Measurements from ENCODE around the gene L3MBTL4. TPM values are rescaled to one million over a fixed set of nuclear protein-coding genes. Genes with fewer than 3 reads are reported as not detected.

Gene L3MBTL4
- total RNA-seq, 2 experiments from 2014 or later, result 0.20 TPM; not detected in 1

DNA sequence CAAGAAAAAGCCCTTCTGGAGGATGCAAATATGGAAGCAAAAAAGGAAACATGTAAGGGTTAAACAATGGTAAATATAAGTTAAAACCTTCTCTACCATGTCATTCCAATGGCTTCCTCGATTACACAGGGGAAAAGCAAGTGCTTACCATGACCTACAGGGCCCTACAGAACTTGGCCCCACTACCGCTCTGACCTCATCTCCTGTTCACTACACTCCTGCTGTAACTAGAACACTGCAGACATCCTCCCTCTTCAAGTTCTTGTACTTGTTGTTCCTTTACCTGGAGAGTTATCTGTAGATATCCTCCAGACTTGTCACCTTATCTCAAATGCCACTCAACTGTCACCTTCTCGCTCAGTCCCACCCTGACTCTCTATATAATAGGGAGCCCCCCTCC, 194.6 kb downstream of the L3MBTL4 start:
- no peak for DNase-seq
- CTCF ChIA-PET, result no interaction called here
- no peaks in the 10 kb centered on the region for H3K4me1 Mint-ChIP-seq
- peaks cover 10% of the 10 kb centered on the region for H3K9me3 Mint-ChIP-seq
- POLR2A ChIA-PET, result no interaction called here
- no peak overlapping the region for H3K4me3 Mint-ChIP-seq
- no peak overlapping the region for H3K27ac Mint-ChIP-seq
- H3K27me3 Mint-ChIP-seq, result no peaks in the 10 kb centered on the region
- no peaks in the 10 kb centered on the region for H3K36me3 Mint-ChIP-seq (ENCODE audit: low read depth)

DNA sequence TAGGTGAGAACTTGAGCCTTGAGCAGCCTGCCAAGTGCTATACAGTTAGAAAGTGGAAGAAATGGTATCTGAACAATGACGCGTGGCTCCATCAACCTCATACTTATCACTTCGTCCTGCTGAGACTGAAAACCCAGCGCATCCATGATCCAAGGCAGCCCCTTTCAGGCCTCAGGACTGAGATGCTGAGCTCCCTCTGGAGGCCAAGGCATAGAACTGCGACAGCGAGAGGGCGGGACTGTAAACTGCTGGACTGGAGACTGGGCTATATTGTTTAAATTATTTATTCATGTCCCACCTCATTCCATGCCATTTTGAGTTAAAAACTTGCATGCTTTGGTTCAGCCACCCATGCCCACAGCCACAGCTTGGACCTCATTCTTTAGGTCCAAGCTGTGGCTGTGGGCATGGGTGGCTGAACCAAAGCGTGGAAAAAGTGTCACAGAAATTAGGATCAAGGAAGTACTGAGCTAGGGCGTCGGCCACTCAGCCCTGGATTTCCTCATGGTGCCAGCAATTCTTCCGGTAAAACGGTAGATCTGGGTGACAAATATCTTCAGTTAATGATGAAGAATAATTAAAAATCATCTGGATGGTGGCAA, 195.5 kb downstream of the L3MBTL4 start:
- no peak for DNase-seq
- Mint-ChIP-seq H3K4me3 (no peak overlapping the region), H3K27me3 (no peaks in the 10 kb centered on the region), H3K27ac (no peak overlapping the region), H3K36me3 (ENCODE audit: low read depth) (no peaks in the 10 kb centered on the region), H3K9me3 (peaks cover 7% of the 10 kb centered on the region), H3K4me1 (no peaks in the 10 kb centered on the region)
- ChIA-PET CTCF (no interaction called here), POLR2A (no interaction called here)

DNA sequence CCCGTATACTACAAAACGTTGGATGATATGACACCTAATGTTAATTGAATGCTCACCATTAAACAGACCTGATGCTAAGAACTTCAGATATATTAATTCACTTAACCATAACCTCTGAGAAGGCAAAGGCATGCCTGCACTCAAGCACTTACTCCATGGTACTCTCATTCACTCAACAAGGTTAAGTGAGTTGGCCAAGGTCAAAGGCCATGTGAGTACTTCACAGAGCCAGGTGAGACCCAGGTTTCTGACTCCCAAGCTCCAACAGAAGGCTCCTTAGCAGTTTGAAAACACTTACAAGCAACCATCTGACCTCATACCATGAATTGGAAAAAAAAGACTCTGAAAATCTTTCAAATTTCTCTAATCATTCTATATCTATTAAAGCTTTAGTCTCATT, 198.8 kb downstream of the L3MBTL4 start:
- no peak for DNase-seq

DNA sequence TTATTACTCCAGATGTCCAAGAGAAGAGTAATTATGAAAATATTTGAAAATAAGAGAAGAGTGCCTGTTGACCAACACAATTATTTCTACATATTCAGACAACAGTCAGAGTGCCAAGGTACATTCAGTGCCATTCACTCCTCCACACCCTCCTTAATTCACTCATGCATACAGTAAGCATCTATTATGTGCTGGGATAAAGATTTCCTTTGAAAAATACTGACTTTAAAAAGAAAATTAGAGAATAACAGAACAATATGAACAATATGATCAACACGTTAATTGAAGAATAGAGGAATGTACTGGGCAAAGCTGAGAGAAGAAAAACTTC, 203.6 kb downstream of the L3MBTL4 start:
- Mint-ChIP-seq H3K27ac (no peak overlapping the region), H3K27me3 (no peaks in the 10 kb centered on the region), H3K4me3 (no peak overlapping the region), H3K4me1 (no peaks in the 10 kb centered on the region), H3K36me3 (ENCODE audit: low read depth) (no peaks in the 10 kb centered on the region), H3K9me3 (peaks cover 8% of the 10 kb centered on the region)
- CTCF ChIA-PET, result no interaction called here
- POLR2A ChIA-PET, result no interaction called here
- DNase-seq, result no peak

More for the DNA sequence above, 198.8 kb downstream of the L3MBTL4 start:
- POLR2A ChIA-PET, result no interaction called here
- H3K27ac Mint-ChIP-seq, result no peak overlapping the region
- H3K27me3 Mint-ChIP-seq, result no peaks in the 10 kb centered on the region
- H3K4me3 Mint-ChIP-seq, result no peak overlapping the region
- H3K4me1 Mint-ChIP-seq, result no peaks in the 10 kb centered on the region
- H3K9me3 Mint-ChIP-seq, result peaks cover 4% of the 10 kb centered on the region
- CTCF ChIA-PET, result no interaction called here
- no peaks in the 10 kb centered on the region for H3K36me3 Mint-ChIP-seq (ENCODE audit: low read depth)

DNA sequence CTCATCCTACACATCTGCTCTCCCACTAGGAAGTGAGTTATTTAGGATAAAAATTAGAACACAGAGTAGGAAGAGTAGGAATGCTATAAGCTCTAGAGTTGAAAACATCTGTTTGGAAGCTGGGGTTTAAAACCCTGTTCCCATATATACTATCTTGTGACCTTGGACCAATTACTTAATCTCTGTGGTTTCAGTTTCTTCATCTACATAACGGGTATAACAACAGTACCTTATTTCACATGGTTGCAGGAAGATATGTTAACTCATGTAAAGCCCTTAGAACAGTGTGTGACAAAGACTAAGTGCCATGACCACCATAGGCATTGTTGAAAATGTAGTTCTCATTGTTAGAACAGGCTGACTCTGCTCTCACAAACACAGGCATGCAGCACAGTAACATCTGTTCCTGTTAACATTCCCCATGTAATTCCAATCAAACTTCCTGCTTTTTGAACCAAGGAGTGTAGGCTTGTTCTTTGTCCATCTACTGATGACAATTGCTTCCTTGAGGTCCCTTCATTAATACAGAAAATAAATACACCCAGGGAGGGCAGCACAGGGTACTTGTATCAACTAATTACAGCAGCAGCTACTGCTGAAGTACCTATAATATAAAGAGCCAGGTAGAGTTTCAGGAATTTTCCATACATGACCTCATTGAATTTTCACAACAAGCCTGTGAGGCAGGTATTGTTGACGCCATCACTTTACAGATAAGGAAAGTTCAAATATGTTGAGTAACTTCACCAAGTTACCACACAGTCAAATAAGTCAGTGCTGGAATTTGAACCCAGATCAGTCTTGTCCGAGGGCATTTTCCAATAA, 204.2 kb downstream of the L3MBTL4 start:
- H3K4me3 Mint-ChIP-seq, result no peak overlapping the region
- DNase-seq, result no peak
- ChIA-PET POLR2A (no interaction called here), CTCF (no interaction called here)
- H3K36me3 Mint-ChIP-seq (ENCODE audit: low read depth), result no peaks in the 10 kb centered on the region
- no peaks in the 10 kb centered on the region for H3K4me1 Mint-ChIP-seq
- no peak overlapping the region for H3K27ac Mint-ChIP-seq
- peaks cover 9% of the 10 kb centered on the region for H3K9me3 Mint-ChIP-seq
- H3K27me3 Mint-ChIP-seq, result no peaks in the 10 kb centered on the region

DNA sequence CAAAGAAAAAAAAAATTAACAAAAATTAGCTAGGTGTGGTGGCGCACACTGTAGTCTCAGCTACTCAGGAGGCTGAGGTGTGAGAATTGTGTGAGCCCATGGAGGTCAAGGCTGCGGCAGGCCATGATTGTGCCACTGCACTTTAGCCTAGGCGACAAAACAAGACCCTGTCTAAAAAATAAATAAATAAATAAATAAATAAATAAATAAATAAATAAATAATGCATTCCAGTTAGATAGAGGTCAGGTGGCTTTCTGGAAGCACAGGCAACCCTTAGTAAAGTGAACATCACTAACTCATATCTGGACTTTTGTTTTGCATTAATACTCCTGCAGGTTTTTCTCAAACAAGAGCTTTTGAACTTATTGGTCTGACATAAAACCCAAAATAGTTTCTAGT, 206.8 kb downstream of the L3MBTL4 start:
- Mint-ChIP-seq H3K27me3 (no peaks in the 10 kb centered on the region), H3K27ac (no peak overlapping the region), H3K4me3 (no peak overlapping the region), H3K9me3 (peaks cover 9% of the 10 kb centered on the region), H3K4me1 (no peaks in the 10 kb centered on the region), H3K36me3 (ENCODE audit: low read depth) (no peaks in the 10 kb centered on the region)
- POLR2A ChIA-PET, result no interaction called here
- CTCF ChIA-PET, result no interaction called here
- DNase-seq, result no peak

DNA sequence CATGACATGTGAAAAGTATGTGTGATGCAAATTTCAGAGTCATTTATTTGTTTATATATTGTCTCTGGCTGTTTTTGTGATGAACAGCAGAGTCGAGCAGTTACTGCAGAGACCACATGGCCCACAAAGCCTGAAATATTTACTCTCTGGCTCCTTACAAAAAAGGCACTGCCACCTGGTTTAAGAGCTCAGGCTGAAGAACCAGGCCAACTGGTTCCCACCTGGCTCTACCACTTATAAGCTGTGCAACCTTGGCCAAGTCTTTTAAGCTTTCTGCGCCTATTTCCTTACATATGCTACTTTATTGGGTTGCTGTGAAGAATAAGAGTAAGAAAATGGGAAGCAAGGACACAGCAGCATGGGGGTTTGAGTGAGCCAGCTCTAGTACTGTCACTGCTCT, 207.6 kb downstream of the L3MBTL4 start:
- H3K36me3 Mint-ChIP-seq (ENCODE audit: low read depth), result no peaks in the 10 kb centered on the region
- DNase-seq, result no peak
- no peaks in the 10 kb centered on the region for H3K27me3 Mint-ChIP-seq
- CTCF ChIA-PET, result no interaction called here
- no peak overlapping the region for H3K4me3 Mint-ChIP-seq
- no peaks in the 10 kb centered on the region for H3K4me1 Mint-ChIP-seq
- H3K9me3 Mint-ChIP-seq, result peaks cover 9% of the 10 kb centered on the region
- POLR2A ChIA-PET, result no interaction called here
- no peak overlapping the region for H3K27ac Mint-ChIP-seq

DNA sequence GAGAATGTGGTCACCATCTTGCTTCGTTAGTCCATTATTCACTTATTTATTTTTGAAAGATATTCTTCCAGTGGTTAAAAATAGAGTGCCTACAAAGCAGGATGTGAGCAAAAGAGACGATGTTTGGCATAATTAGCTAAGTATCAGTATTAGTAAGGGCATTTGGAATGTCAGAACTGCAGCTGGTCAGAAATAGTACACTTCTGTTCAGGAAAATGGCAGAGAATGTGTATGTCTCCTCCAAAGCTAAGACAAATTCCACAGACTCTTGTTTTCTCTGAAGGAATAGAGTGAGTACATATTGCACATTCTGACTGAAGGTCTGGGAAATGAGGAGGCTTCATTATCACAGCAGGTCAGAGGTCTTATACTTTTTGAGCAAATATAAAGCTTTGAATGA, 209.0 kb downstream of the L3MBTL4 start:
- Mint-ChIP-seq H3K27ac (no peak overlapping the region), H3K27me3 (no peaks in the 10 kb centered on the region), H3K9me3 (peaks cover 9% of the 10 kb centered on the region), H3K36me3 (ENCODE audit: low read depth) (no peaks in the 10 kb centered on the region), H3K4me3 (no peak overlapping the region), H3K4me1 (no peaks in the 10 kb centered on the region)
- no peak for DNase-seq
- ChIA-PET CTCF (no interaction called here), POLR2A (no interaction called here)

DNA sequence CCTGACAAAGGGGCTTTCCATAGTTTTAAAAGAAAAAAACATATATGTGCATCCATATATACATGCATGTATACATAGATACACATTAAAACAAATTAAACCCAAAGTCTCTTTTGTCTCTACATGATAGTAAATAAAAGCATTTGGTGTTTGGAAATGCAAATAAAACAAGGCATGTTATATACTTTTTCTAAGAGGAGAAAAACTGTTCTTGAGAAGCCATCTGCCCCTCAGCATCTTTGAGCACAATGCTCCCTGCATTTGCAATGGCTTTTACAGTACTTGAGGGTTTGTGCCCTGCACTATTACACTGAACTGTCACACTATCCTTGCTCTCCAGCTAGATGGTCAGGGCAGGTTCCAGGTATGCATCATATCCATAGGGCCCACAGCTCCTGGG, 210.2 kb downstream of the L3MBTL4 start:
- Mint-ChIP-seq H3K27ac (no peak overlapping the region), H3K4me3 (no peak overlapping the region), H3K36me3 (ENCODE audit: low read depth) (no peaks in the 10 kb centered on the region), H3K9me3 (peaks cover 9% of the 10 kb centered on the region), H3K4me1 (no peaks in the 10 kb centered on the region), H3K27me3 (no peaks in the 10 kb centered on the region)
- POLR2A ChIA-PET, result no interaction called here
- CTCF ChIA-PET, result no interaction called here
- DNase-seq, result no peak

DNA sequence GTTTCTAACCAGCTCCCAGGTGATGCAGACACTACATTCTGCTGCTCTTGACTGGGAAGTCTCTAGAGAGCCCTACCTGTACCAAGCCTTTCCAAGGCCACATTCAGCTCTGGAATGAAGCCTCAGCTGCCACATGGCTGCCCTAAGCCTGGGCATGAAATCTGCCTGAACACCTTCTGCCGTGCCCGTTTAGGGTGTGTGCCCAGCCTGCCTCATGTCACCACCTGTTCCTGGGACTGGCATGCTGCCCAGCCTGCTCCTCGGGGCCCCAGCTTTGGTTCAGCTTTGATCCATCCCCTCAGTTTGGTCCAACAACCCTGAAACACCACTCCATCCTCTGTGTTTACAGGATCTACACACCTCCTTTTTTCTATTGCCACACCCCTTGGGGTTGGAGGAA, 210.9 kb downstream of the L3MBTL4 start:
- peaks cover 5% of the 10 kb centered on the region for H3K9me3 Mint-ChIP-seq
- H3K36me3 Mint-ChIP-seq (ENCODE audit: low read depth), result no peaks in the 10 kb centered on the region
- no peaks in the 10 kb centered on the region for H3K27me3 Mint-ChIP-seq
- no peaks in the 10 kb centered on the region for H3K4me1 Mint-ChIP-seq
- no peak for DNase-seq
- CTCF ChIA-PET, result no interaction called here
- no peak overlapping the region for H3K27ac Mint-ChIP-seq
- POLR2A ChIA-PET, result no interaction called here
- no peak overlapping the region for H3K4me3 Mint-ChIP-seq

DNA sequence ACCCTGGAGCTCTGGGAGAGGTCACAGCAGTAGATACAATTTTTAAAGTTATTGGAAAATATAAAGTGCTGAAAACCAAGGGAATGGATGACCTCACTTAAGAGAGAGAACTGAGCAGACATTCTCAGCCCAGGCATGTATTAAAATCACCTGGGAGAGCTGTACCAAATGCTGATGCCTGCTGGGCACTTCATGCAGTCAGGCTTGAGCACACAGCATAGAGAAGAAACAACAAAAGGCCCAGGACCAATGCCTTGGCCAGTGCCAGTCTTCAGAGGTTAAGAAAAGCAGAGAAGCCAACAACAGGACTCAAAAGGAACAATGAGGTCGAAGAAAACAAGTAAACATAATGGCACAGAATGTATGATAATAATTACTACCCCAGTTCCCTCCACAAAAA, 211.8 kb downstream of the L3MBTL4 start:
- ChIA-PET CTCF (no interaction called here), POLR2A (no interaction called here)
- DNase-seq, result no peak
- peaks cover 5% of the 10 kb centered on the region for H3K9me3 Mint-ChIP-seq
- H3K4me1 Mint-ChIP-seq, result no peaks in the 10 kb centered on the region
- no peaks in the 10 kb centered on the region for H3K27me3 Mint-ChIP-seq
- no peak overlapping the region for H3K27ac Mint-ChIP-seq
- H3K36me3 Mint-ChIP-seq (ENCODE audit: low read depth), result no peaks in the 10 kb centered on the region
- no peak overlapping the region for H3K4me3 Mint-ChIP-seq

DNA sequence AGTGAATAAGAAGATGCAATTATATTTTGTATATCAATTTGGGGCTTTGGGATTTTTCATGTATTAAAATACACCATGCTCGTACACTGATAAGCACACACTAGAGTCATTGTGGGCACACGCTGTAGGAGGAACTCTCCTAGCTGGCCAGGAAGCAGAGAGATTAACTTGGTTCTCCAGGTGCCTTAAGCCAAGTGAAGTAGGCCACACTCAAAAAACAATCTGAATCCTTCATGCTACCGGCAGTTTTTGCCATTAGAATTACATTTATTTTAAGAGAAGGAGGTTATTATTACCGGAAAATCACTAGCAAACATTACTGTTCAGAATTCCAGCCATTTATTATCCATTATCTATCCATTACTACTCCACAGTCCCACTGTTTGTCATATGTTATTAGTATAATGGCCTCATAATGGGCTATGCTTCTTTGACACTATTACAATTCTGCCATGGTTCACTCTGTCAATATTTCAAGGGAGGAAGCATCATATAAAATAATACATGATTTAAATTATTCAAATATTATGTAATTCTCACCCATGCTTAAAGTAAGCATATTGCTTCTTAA, 214.4 kb downstream of the L3MBTL4 start:
- no peaks in the 10 kb centered on the region for H3K4me1 Mint-ChIP-seq
- peaks cover 2% of the 10 kb centered on the region for H3K9me3 Mint-ChIP-seq
- ChIA-PET CTCF (no interaction called here), POLR2A (no interaction called here)
- no peak for DNase-seq
- no peak overlapping the region for H3K27ac Mint-ChIP-seq
- no peaks in the 10 kb centered on the region for H3K36me3 Mint-ChIP-seq (ENCODE audit: low read depth)
- no peaks in the 10 kb centered on the region for H3K27me3 Mint-ChIP-seq
- no peak overlapping the region for H3K4me3 Mint-ChIP-seq

DNA sequence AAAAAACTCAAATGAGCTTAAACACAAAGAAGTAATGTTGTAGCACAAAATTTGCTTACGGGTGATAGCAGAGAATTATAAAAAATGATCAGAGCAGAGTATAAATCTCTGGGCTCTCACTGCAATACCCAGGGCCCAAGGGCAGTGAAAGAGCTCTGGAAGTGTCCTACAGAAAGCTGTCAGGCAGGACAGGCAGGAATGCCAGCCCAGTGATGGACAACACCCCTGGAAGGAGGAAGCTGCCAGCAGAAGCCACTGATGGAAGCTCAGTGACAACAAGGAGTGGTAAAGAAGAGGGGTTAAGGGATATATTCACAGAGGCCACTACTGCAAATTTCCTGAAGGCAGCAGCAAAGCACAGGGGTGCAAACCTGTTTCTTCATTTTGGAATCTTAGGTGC, 214.9 kb downstream of the L3MBTL4 start:
- H3K9me3 Mint-ChIP-seq, result peaks cover 2% of the 10 kb centered on the region
- ChIA-PET POLR2A (no interaction called here), CTCF (no interaction called here)
- no peak overlapping the region for H3K4me3 Mint-ChIP-seq
- no peaks in the 10 kb centered on the region for H3K27me3 Mint-ChIP-seq
- DNase-seq, result no peak
- no peaks in the 10 kb centered on the region for H3K4me1 Mint-ChIP-seq
- H3K27ac Mint-ChIP-seq, result no peak overlapping the region
- H3K36me3 Mint-ChIP-seq (ENCODE audit: low read depth), result no peaks in the 10 kb centered on the region

DNA sequence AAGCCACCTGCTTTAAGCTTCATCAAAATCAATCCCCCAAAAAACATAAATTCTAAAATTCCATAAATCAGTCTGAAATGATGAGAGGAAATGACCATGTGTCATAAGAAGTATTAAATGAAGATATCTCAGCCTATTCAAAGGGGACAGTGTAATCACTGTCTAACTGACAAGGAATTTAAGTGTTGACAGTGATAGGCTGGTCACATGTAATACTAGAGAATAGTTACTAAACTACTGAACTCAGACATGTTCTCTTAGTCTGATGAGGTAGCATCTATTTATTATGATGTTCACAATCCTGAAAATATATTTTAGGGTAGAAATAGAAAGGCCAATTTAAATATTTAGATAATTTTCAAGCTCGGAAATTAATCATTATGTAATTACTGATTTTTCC, 216.1 kb downstream of the L3MBTL4 start:
- CTCF ChIA-PET, result no interaction called here
- Mint-ChIP-seq H3K36me3 (ENCODE audit: low read depth) (no peaks in the 10 kb centered on the region), H3K4me3 (no peak overlapping the region)

More for the DNA sequence above, 216.1 kb downstream of the L3MBTL4 start:
- Mint-ChIP-seq H3K9me3 (peaks cover 2% of the 10 kb centered on the region), H3K4me1 (no peaks in the 10 kb centered on the region), H3K27ac (no peak overlapping the region), H3K27me3 (no peaks in the 10 kb centered on the region)
- POLR2A ChIA-PET, result no interaction called here
- no peak for DNase-seq
